Muscle of arm (tissue), 12 donors: ENCODE results near the gene UMODL1. TPM values are rescaled to one million over a fixed set of nuclear protein-coding genes. Genes with fewer than 3 reads are reported as not detected.
"Not testable (repeated sequence)": the region's sequence is repeated elsewhere in the genome, so short reads cannot be mapped to it uniquely, and the experiment has no call there.

ENCODE experiments used
- DNase-seq: peaks from one replicate; pipeline ENCODE4 v3.0.0-alpha.2; 2013
- polyA plus RNA-seq, 12 donors: library from polyadenylated mRNA; unstranded; fragments of 120-200 nt; gene quantifications; one replicate each; pipeline ENCODE4 v1.2.1, GENCODE V29; 2013; ENCODE audit not compliant: insufficient read length in 12 of 12

Gene UMODL1
- polyA plus RNA-seq, 12 donors = 0.12 TPM; not detected in 11

DNA sequence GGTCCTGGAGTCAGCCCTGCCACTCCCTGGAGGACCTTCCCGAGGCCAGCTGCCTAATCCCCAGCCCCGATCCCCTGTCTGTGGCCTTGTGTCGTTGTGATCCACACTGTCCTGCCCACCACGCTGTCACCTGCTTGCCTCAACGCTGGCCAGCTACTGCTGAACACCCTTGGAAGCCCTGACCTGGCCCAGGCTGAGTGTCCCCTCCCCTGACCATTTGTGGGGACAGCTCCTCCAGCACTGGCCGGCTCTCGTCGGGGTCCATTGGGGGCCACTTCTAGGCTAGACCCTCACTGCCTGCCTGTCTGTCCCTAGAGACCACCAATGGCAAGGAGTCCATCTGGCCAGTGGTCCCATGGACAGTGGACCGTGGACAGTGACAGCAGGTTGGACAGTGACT lies 12.0 kb upstream of the UMODL1 start:
- DNase-seq = no peak

DNA sequence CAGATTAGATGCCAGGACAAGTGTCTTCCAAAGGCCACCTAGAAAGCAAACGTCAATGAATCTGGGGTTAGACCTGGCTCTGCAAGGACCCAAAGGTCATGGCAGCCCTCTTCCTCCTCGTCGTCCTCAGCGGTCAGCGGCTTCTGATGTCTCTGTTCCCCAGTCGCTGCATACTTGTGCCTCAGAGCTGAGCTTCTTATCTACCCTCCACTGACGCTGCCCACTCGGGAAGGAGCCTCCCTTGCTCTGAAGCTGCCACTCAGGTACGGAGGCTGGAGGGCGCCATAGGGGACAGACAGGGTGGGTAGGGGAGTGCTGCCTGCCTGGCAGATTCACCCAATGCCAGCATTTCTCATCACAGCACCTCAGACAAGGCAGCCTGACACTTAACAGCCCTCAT lies 11.4 kb upstream of the UMODL1 start:
- DNase-seq = no peak

DNA sequence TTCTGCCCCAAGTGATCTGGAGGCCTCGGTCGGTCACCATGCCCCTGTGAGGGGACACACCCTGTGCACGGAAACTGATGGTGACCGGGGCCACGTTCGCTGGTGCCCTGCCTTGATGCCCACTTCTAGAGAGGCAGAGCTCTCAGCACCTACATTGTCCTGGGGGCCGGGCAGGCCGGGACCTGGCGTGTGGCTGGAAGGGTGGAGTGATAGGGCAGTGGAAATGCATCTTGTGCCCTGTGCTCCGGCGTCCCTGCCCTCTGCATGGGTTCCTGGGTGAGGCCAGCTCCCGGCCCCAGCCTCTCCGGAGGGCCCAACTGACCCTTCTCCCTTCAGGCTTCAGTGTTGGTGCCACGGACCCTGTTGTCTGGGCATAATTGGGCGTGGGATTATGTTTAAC lies 11.0 kb upstream of the UMODL1 start:
- DNase-seq = no peak

DNA sequence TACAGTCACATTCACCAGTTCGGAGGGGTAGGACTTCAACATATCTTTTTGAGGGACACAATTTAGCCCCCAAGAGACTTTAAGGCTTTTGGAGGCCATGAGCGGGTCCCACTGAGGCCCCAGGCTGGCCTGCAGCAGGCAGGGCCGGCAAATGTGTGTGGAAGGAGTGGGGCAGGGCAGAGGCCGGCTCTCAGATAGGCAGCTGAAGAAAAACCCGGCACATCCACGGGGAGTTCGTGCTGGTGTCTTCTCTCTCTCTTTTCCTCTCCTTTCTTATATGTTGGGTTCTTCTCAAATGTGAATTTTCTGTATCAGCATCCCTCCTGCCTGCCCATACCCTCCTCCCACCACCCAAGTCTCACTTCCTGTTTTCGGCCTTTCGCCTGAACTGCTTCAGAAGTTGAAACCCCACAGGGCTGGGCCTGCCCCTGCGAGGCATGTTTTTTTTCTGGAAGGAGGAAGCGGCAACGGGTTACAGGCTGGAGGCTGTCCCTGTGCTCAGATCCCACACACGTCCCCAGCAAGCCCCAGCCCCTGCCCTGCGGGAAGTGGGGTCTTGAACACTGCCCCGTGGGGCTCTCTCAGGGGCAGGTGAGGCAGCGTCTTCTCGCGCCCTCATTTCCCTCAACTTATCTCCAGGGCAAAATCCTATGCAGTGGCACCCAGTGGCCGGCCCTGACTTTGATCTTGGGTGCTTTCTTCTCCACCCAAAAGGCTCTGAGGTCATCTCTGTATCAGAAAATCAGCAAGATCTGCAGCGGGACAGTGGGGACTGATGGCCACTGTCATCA lies 9.7 kb upstream of the UMODL1 start:
- no peak for DNase-seq

DNA sequence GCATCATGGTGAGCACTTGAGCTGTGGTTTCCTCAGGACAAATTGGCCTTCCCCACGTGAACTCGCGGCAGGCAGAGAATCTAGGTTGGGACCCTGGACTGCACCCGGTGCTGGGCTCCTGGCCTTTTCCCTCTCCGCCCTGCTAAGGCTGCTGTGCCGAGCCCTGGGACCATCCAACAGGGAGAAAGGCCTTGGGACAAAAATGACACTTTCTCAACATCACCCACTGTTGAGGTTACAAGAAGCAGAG lies 9.2 kb upstream of the UMODL1 start:
- no peak for DNase-seq

DNA sequence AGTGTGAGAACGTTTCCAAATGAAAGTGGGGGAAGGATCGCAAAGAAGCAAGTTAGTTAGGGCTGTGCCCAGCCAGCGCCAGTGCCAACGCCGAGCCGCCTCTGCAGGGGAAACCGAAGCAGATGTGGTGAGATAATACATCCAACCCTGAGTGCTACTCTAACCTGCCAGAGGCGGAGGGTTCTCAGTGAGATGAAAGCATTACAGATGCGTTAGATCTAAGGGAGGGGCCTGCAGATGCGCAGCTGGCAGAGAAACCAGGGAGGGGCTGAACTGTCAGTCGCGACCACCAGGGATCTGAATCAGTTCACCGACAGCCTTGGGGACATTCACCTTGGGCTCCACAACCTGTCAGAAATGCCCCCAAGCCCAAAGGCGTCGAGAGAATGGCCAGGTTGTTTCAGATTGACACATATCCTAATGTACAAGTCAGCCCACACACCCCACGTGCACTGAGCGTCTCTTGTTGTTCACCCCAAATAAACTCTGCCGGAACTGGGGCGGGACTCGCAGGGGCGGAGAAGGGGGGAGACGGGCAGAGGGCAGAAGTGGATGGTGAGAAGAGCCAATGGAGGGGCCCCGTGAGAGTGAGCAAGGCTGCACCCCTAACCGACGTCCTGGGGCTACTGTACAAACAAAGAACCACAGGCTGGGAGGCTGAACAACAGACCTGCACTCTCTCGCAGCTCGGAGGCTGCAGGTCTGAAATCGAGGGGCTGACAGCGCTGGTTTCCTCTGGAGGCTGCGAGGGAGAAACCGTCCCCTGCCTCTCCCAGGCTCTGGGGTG lies 8.7 kb upstream of the UMODL1 start:
- no peak for DNase-seq

DNA sequence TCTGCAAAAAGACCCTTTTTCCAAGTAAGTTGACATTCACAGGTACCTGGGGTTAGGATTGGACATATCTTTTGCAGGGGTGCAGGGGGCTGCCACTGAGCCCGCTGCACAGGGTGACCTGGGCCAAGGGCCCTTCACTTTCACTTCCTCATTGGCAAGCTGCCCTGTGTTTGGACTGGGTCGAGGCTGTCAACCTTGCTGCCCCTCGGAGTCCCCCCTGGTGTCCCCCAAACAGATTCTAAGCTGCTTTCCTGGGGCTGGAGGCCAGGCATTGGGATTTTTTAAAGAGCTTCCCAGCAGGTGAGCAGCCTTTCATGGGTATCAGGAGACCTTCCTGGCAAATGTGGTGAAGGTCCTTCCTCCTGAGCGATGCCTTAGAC lies 7.9 kb upstream of the UMODL1 start:
- no peak for DNase-seq

DNA sequence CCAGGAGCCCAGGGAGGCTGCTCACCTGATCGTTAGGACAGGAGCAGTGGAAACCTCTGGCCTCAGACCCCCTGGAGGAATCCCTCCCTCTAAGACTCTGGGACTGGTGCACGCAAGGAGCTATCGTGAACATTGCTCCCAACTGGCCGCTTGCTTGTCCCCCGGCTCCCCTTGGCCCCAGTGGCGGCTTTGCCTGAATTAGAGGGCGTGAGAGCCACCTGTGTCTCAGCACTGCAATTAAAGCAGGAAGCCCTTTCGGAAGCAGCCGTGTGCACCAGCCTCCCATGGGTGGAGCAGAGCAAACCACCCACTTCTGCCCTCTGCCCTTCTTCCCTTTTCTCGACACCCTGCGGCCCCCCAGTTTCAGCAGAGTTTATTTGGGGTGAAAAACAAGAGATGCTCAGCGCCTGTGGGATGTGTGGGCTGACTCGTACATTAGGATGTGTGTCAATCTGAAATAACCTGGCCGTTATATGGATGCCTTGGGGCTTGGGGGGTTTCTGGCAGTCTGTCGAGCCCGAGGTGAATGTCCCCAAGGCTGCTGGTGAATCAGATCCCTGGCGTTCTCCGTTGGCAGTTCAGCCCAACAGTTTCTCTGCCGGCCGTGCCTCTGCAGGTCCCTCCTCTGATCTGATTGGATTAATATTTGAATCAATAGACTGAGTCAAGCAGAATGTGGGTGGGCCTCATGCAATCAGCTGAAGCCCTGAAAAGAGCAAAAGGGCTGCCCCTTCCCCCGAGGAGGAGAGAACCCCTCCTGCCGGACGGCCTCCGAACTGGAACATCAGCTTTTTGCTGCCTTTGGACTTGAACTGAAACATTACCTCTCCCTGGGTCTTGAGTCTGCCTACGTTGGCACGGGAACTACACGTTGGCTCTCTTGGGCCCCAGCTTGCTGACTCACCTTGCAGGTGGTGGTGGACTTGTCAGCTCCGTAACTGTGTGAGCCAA lies 7.3 kb upstream of the UMODL1 start:
- no peak for DNase-seq

DNA sequence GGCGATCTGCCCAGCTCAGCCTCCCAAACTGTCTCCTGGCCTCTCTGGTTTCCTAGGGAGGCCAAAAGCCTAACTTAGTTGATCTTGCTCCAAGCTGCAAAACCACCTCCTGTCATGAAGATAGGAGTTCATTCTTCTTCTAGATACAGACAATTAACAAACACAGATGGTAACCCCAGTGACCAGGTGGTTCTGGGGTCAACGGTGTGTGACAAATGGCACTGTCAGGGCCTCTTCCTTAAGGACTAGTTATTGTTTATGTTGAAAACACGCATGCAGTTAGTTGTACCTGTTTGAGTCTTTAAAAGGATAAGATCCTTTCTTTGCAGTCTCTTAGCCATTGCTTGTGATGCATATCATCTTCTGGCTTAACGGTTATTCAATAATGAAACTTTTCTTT lies 4.6 kb upstream of the UMODL1 start:
- DNase-seq = no peak

DNA sequence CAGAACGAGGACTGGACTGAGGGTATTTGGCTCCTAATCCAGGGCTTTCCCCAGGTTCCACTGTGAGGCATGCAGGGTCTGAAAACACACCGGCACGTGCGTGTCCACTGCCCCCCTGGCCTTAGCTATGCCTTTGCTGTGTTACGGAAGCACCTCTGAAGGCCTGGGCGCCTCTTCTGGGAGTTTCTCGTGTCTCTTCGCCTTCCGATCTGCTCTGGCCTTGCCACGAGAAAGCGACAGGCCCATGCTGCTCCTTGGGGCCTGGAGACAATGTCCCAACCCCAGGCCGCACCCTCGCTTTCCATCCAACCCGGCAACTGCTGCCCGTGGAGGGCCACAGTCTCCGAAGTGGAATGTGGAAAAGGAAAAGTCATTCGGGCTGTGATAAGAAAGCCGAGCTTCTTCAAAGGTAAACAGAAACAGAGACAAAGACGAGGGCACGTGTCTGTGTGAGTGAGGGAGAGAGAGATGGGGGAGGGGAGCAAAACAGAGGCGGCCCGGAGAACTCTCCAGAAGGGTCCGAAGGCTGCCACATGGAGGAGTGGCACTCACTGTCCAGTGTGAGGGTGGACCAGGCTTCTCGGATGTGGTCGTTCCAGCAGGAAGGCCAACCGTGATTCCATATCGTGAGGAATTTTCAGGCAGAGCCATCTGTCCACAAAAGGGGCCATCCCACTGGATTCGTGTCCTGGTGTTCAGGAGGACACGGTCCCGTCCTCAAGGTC lies 3.4 kb upstream of the UMODL1 start:
- no peak for DNase-seq

DNA sequence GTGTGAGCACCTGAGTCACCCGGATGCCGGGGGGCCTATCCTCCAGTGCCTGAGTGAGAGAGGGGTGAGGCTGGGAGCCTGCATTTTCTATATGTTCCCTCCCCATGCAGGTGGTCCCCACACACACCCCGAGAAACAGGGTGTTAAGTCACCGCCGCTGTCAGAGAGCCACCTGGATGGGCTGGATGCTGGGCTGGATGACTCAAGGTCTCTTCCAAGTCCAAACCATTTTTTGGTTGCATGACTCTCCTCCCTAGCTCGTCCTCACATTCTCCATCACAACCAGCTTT lies 2.9 kb upstream of the UMODL1 start:
- no peak for DNase-seq

DNA sequence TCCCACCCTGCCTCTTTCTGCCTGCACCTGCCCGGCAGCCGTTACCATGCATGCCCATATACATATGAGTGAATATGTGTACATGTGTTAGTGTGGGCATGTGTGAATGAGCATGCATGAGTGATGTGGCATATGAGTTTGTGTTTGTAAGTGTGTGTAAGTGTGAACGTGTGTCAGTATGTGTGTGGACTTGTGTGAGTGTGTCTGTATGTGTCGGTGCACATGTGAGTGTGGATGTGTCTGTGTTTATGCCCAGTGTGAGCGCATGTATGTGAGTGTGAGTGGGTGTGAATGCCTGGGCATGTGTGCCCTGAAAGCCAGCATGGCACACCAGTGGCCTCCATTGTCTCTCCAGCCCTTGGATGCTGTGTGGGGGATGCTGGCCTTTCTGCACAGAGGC lies 2.5 kb upstream of the UMODL1 start:
- DNase-seq = no peak

DNA sequence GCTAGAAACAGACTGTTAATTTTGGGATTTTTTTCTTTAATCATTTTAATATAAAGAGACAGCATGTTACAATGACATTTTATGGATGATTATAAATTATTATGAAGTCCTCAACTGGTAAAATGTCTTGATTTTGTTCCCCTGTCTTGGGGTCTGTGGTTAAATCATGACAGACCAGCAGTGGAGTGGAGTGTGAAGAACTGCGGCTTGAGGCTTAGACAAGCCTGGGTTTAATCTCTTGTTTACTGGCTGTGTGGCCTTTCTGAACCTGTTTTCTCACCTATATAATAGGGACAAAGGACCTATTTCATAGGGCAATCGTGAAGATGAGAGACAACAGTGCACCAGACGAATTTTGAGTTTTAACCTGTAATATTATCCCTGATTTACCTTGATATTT lies 1.8 kb upstream of the UMODL1 start:
- no peak for DNase-seq

DNA sequence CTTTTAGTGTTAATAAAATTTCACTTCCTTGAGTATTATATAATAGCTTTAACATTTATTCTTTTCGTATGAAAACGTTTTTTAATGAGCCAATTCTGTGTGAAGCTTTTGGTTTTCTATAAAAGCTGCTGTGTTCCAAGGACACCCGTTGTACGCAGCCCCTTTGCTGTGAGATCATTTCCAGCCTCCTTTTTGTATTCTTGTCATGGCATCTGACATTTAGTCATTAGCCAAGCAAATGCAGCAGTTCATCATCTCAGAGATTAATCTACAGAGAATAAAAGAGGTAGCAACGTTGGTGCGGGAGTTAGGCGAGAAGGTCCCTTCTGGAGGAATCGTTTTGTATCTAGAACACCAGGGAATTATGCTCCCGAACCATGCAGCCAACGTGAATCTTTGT lies 1.3 kb upstream of the UMODL1 start:
- no peak for DNase-seq

DNA sequence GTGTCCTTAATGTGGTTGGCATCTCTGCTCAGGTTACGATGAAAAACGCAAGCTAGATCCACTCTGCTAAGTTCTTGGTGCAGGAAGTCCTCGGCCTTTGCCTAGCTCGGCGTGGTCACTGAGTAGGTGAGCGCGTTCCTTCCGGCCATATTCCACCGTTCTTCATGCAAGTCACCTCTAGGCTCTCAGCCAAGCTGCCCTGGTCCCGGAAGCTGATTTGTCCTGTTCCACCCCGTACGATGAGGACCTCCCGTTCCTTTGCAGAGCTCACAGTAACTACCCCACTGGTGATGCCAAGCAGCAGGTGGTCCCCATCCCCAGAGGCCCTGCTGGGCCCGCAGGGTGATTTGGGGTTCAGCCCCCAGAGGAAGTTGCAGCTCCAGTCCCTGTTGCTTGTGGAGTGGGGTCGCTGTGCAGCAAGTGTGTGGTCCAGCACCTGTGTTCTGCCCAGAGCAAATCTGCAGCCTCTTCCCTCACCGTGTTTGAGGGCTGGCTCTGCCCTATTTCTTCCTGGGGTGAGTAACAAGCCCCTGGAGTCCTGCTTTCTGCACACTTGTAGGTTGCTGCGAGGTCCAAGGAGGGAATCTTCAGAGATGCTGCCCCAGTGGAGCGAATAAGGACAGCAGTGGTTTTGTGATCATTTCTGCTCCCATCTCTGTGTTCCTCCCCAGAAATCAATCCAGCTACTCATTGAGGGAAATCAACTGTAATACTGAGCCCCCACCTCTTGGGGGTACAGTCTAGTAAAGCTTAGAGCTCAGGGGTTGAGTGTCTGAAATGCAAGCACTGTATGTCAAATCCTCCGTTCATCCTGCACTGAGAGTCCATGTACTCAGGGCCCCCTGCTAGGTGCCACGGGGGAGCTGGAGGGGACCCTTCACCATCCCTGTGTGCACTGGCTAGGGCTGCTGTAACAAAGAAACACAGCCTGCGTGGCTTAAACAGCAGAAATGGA lies 2.3 kb downstream of the UMODL1 start:
- DNase-seq = no peak

DNA sequence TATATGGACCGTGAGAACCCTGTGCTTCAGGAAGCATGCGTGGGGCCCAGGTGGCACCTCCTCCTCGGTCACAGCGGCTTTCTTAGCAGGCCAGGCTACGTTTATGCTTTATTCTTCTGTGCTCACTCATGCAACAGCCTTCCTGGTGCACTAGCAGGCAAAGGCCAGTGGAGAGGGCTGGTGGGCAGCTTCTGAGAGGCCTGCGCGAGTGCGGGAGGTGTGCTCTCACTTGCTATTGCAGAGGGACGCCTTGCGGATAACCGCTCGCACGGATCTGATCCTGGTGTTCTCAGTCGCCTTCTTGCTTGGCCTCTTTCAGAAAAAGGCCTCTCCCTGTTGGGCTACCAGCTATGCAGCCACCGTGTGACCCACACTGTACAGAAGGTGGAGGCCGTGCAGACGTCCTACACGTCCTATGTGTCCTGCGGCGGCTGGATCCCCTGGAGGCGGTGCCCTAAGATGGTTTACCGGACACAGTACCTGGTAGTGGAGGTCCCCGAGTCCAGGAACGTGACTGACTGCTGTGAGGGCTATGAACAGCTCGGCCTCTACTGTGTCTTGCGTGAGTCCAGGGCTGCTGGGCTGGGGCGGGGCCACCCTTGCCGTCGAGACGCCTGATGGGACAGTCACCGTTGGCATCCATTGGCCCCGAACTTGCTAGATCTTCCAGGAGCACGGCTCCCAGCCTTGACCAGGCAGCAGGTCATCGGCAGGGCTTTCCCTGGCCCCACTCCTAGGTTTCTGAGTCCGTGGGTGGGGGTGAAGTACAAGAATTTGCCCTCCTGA lies 4.8 kb downstream of the UMODL1 start:
- DNase-seq = no peak

DNA sequence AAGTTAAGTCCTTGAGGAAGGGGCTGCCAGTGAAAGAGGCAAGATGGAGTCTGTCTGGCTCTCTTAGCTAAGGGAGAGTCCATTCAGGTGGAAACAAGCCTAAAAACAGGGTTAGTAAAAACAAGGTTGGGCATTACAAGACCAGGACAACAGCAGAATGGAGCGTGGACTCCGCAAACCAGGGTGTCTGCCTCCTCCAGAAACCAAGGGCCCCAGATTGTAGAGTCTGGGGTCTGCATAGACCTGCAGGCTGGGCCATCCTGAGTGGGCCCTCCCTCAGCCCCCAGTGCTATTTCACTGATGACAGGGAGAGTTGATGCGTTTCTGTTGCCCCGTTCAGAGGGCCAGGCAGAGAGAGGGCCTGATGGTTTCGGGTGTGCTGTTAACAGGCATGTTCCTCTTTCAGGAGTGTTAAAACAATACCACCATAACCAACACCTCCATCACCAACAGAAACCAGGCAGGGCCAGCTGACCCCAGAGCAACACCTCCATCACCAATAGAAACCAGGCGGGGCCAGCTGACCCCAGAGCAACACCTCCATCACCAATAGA lies 6.6 kb downstream of the UMODL1 start:
- DNase-seq = not testable (repeated sequence)

DNA sequence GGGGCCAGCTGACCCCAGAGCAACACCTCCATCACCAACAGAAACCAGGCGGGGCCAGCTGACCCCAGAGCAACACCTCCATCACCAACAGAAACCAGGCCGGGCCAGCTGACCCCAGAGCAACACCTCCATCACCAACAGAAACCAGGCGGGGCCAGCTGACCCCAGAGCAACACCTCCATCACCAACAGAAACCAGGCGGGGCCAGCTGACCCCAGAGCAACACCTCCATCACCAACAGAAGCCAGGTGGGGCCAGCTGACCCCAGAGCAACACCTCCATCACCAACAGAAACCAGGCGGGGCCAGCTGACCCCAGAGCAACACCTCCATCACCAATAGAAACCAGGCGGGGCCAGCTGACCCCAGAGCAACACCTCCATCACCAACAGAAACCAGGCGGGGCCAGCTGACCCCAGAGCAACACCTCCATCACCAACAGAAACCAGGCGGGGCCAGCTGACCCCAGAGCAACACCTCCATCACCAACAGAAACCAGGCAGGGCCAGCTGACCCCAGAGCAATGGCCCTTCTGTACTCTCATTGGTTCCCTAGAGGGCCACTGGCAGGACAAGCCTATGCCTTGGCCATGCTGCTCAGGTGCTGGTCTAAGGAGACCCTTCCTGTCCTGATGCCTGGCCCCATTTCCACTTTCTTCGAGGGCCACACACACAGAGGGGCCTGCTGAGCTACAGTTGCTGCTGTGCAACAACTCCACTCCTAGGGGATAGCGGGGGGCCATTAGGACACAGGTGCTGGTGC lies 7.3 kb downstream of the UMODL1 start:
- DNase-seq = not testable (repeated sequence)
